ENCODE results near the gene CD200R1. TPM values are rescaled to one million over a fixed set of nuclear protein-coding genes. Genes with fewer than 3 reads are reported as not detected.
A peak's percentile ranks its signal among the peaks of the same experiment; 100 is the strongest.
"Not testable (repeated sequence)": the region's sequence is repeated elsewhere in the genome, so short reads cannot be mapped to it uniquely, and the experiment has no call there.

The CD200R1 gene
- polyA plus RNA-seq, 3 donors from 2014 or later: 1.4 to 1.9 (median 1.7) TPM

DNA sequence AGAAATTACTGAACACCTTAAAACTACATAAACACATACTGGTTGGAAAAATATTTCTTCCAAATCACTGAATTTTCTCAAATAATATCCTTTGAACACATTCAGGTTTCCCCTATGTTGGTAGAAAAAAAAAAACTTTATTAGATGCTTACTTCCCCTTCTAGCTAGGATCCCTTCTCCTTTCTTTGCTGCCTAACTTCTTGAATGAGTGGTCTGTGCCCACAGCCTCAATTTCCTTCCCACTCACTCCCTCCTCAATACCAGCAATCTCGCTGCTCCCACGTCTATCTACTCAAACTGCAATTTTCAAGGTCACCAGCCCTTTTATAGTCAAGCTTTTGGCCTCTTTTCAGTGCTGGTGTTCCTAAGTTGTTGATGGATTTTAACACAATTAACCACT lies 8.3 kb downstream of the CD200R1 start:
- Mint-ChIP-seq H3K27me3 (ENCODE audit: low read depth in 3 of 3) (peaks cover 0 to 2% (median 0%) of the 10 kb centered on the region in 3 donors), H3K27ac (no peak overlapping the region), H3K4me3 (no peak overlapping the region), H3K9me3 (peaks cover 0 to 7% (median 3%) of the 10 kb centered on the region in 6 donors), H3K36me3 (peaks cover 5 to 8% (median 6%) of the 10 kb centered on the region in 3 donors), H3K4me1 (no peaks in the 10 kb centered on the region)
- DNase-seq: no peak

- Mint-ChIP-seq H3K9me3 (peaks cover 0 to 7% (median 3%) of the 10 kb centered on the region in 6 donors), H3K4me1 (no peaks in the 10 kb centered on the region), H3K36me3 (peaks cover 5 to 8% (median 6%) of the 10 kb centered on the region in 3 donors), H3K4me3 (no peak overlapping the region), H3K27me3 (ENCODE audit: low read depth in 3 of 3) (no peaks in the 10 kb centered on the region), H3K27ac (no peak overlapping the region)
- DNase-seq: no peak
Observed at GRCh38 chr3:112965656-112966055, 9.2 kb downstream of the CD200R1 start.

DNA sequence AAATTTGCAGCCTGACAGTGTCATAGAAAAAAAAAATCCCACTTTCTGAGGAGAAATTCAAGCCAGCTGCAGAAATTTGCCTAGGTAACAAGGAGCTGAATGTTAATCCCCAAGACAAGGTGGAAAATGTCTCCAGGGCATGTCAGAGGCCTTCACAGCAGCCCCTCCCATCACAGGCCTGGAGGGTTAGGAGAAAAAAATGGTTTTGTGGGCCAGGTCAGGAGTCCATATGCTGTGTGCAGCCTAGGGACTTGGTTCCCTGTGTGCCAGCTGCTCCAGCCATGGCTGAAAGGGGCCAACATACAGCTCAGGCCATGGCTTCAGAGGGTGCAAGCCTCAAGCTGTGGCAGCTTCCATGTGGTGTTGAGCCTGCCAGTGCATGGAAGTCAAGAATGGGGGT lies 11.2 kb downstream of the CD200R1 start:
- DNase-seq: no peak
- Mint-ChIP-seq H3K27ac (no peak overlapping the region), H3K4me3 (no peak overlapping the region), H3K4me1 (peaks cover 0 to 12% of the 10 kb centered on the region in 2 donors), H3K27me3 (ENCODE audit: low read depth in 3 of 3) (no peaks in the 10 kb centered on the region), H3K9me3 (peaks cover 0 to 7% (median 3%) of the 10 kb centered on the region in 6 donors), H3K36me3 (peaks cover 5 to 8% (median 6%) of the 10 kb centered on the region in 3 donors)

GRCh38 chr3:112958811-112959560 lies 15.9 kb downstream of the CD200R1 start:
- Mint-ChIP-seq H3K27me3 (ENCODE audit: low read depth in 3 of 3) (no peaks in the 10 kb centered on the region), H3K27ac (no peak overlapping the region), H3K4me1 (peaks cover 0 to 12% of the 10 kb centered on the region in 2 donors), H3K9me3 (peaks cover 0 to 18% (median 12%) of the 10 kb centered on the region in 6 donors), H3K36me3 (peaks cover 9 to 14% (median 10%) of the 10 kb centered on the region in 3 donors), H3K4me3 (peak overlapping the region in 2 of 5 donors; percentile 15 to 44)
- DNase-seq: no peak

GRCh38 chr3:112956351-112956750 lies 18.6 kb downstream of the CD200R1 start:
- Mint-ChIP-seq H3K9me3 (peaks cover 0 to 16% (median 8%) of the 10 kb centered on the region in 6 donors), H3K27me3 (ENCODE audit: low read depth in 3 of 3) (no peaks in the 10 kb centered on the region), H3K4me1 (peaks cover 0 to 12% of the 10 kb centered on the region in 2 donors), H3K4me3 (no peak overlapping the region), H3K27ac (no peak overlapping the region), H3K36me3 (peaks cover 8 to 10% (median 9%) of the 10 kb centered on the region in 3 donors)
- no peak for DNase-seq

DNA sequence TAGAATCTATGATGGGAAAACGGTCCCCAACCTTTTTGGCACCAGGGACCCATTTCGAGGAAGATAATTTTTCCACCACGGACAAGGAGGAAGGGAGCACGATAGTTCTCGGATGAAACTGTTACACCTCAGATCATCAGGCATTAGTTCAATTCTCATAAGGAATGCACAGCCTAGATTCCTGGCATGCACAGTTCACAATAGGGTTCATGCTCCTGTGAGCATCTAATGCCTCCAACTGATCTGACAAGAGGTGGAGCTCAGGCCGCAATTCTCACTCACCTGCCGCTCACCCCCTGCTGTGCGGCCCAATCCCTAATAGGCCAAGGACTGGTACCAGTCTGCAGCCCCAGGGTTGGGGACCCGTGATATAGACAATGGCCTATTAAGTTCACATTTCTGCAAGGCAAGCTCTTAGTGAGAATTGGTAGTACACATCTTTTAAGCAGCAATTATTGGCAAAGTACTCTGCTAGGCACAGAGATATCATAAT lies 26.5 kb downstream of the CD200R1 start:
- no peak overlapping the region for H3K27ac Mint-ChIP-seq
- no peak overlapping the region for H3K4me3 Mint-ChIP-seq
- H3K36me3 Mint-ChIP-seq: no peaks in the 10 kb centered on the region
- no peaks in the 10 kb centered on the region for H3K4me1 Mint-ChIP-seq
- H3K9me3 Mint-ChIP-seq: no peaks in the 10 kb centered on the region
- peaks cover 0 to 6% (median 3%) of the 10 kb centered on the region in 3 donors for H3K27me3 Mint-ChIP-seq (ENCODE audit: low read depth in 3 of 3)
- DNase-seq: no peak

DNA sequence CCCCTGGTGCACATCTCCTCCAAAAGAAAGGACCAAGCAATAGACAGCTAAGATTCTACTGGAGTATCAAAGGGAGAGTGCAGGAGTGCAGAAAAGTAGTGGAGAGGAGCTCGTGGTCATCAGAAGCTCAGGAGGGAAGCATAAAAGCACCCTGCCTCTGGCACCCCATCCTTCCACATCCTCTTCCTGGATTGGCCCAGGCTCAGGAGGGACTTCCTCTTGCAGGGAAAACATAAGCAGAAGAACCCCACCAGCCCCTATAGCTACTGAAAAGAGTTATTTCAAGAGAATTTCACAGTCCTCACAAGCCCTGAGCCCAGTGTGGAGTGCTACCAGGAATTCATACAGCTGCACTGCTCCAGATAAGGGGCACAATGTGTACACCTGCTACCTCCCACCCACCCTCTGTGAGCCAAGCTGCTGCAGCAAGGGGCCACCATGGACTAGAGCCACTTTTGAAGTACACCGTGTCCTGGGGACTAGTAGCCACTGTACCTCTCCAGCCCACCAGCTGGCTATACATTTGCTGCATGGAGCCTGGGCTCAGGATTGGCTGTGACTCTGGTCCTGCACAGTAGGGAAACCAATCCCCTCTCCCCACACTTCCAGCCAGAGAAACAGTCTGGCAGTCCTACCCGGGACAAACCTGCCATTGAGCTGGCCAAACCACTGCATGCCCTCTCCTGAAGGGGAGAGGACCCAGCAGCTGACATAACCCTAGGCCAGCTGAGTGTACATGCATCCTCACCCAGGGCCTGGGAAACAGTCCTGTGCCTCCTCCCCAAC lies 43.0 kb downstream of the CD200R1 start:
- DNase-seq: no peak
- Mint-ChIP-seq H3K9me3 (peaks cover 0 to 6% (median 1%) of the 10 kb centered on the region in 6 donors), H3K27me3 (ENCODE audit: low read depth in 3 of 3) (peaks cover 0 to 4% (median 0%) of the 10 kb centered on the region in 3 donors), H3K27ac (no peak overlapping the region), H3K4me1 (no peaks in the 10 kb centered on the region), H3K36me3 (peaks cover 0 to 2% (median 0%) of the 10 kb centered on the region in 3 donors), H3K4me3 (no peak overlapping the region)

GRCh38 chr3:112930771-112931170 lies 44.1 kb downstream of the CD200R1 start:
- Mint-ChIP-seq H3K4me1 (no peaks in the 10 kb centered on the region), H3K27ac (no peak overlapping the region), H3K4me3 (no peak overlapping the region), H3K36me3 (peaks cover 0 to 2% (median 0%) of the 10 kb centered on the region in 3 donors), H3K9me3 (peaks cover 0 to 3% (median 0%) of the 10 kb centered on the region in 6 donors), H3K27me3 (ENCODE audit: low read depth in 3 of 3) (peaks cover 0 to 2% (median 0%) of the 10 kb centered on the region in 3 donors)
- DNase-seq: no peak

GRCh38 chr3:112925969-112926368 lies 48.9 kb downstream of the CD200R1 start:
- Mint-ChIP-seq H3K27ac (no peak overlapping the region), H3K9me3 (no peaks in the 10 kb centered on the region), H3K36me3 (no peaks in the 10 kb centered on the region), H3K27me3 (ENCODE audit: low read depth in 3 of 3) (peaks cover 0 to 2% (median 0%) of the 10 kb centered on the region in 3 donors), H3K4me1 (no peaks in the 10 kb centered on the region), H3K4me3 (no peak overlapping the region)
- no peak for DNase-seq

- Mint-ChIP-seq H3K36me3 (no peaks in the 10 kb centered on the region), H3K4me3 (no peak overlapping the region), H3K27me3 (ENCODE audit: low read depth in 3 of 3) (peaks cover 0 to 2% (median 0%) of the 10 kb centered on the region in 3 donors), H3K9me3 (no peaks in the 10 kb centered on the region), H3K4me1 (no peaks in the 10 kb centered on the region), H3K27ac (no peak overlapping the region)
- no peak for DNase-seq
Observed at GRCh38 chr3:112925560-112925959, 49.3 kb downstream of the CD200R1 start.

DNA sequence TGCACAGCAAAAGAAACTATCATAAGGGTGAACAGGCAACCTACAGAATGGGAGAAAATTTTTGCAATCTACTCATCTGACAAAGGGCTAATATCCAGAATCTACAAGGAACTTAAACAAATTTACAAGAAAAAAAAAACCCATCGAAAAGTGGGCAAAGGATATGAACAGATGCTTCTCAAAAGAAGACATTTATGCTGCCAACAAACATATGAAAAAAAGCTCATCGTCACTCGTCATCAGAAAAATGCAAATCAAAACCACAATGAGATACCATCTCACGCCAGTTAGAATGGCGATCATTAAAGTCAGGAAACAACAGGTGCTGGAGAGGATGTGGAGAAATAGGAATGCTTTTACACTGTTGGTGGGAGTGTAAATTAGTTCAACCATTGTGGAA lies 55.4 kb downstream of the CD200R1 start:
- H3K27ac Mint-ChIP-seq, H3K4me1 Mint-ChIP-seq, DNase-seq, H3K4me3 Mint-ChIP-seq: not testable (repeated sequence)
- H3K27me3 Mint-ChIP-seq (ENCODE audit: low read depth in 3 of 3): peaks cover 0 to 13% (median 5%) of the 10 kb centered on the region in 3 donors
- H3K9me3 Mint-ChIP-seq: peaks cover 9 to 35% (median 21%) of the 10 kb centered on the region in 6 donors
- H3K36me3 Mint-ChIP-seq: peaks cover 10 to 20% (median 11%) of the 10 kb centered on the region in 3 donors

GRCh38 chr3:112908252-112908651 lies 66.7 kb downstream of the CD200R1 start:
- no peak overlapping the region for H3K4me3 Mint-ChIP-seq
- peaks cover 4 to 13% of the 10 kb centered on the region in 2 donors for H3K4me1 Mint-ChIP-seq
- peak overlapping the region in 1 of 6 donors; percentile 0 for H3K27ac Mint-ChIP-seq
- H3K9me3 Mint-ChIP-seq: peaks cover 0 to 6% (median 3%) of the 10 kb centered on the region in 6 donors
- no peak for DNase-seq
- peaks cover 0 to 5% (median 0%) of the 10 kb centered on the region in 3 donors for H3K36me3 Mint-ChIP-seq
- peaks cover 0 to 8% (median 2%) of the 10 kb centered on the region in 3 donors for H3K27me3 Mint-ChIP-seq (ENCODE audit: low read depth in 3 of 3)

DNA sequence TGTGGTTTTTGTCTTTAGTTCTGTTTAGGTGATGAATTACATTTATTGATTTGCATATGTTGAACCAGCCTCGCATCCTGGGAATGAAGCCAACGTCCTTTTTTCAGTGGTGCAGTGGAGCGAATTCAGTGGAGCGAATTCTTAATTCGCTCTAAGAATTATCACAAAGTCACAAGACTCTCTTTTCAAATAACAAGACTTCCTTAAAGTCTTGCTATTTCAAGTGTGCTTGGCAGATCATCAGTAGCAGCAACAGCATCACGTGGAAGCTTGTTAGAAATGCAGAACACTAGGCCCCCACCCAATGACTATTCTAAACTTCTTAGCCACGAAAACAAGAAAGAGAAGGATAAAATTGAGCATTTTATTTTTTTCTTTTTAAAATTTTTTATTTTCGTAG lies 70.1 kb downstream of the CD200R1 start:
- peaks cover 0 to 3% (median 0%) of the 10 kb centered on the region in 3 donors for H3K36me3 Mint-ChIP-seq
- H3K27me3 Mint-ChIP-seq (ENCODE audit: low read depth in 3 of 3): peaks cover 0 to 4% (median 0%) of the 10 kb centered on the region in 3 donors
- peaks cover 4 to 13% of the 10 kb centered on the region in 2 donors for H3K4me1 Mint-ChIP-seq
- H3K9me3 Mint-ChIP-seq: peaks cover 0 to 8% (median under 1%) of the 10 kb centered on the region in 6 donors
- no peak for DNase-seq
- no peak overlapping the region for H3K27ac Mint-ChIP-seq
- H3K4me3 Mint-ChIP-seq: no peak overlapping the region

Measured in immature natural killer cell (primary cell).